K562 (cell line): ENCODE data around the gene ANKLE1. TPM values are rescaled to one million over a fixed set of nuclear protein-coding genes. Genes with fewer than 3 reads are reported as not detected.

ENCODE experiments used
- ADNP ChIP-seq: fragments of 200-800 bp; sonication (Bioruptor generic); IDR thresholded peaks from 2 replicates; pipeline ENCODE4 v1.6.1; 2016; ENCODE audit warnings: missing genetic modification characterization, missing compliant biosample characterization
- ARHGAP35 ChIP-seq: fragments of 450-650 bp; IDR thresholded peaks from 2 replicates; pipeline ENCODE4 v1.6.1; 2018; ENCODE audit not compliant: partially characterized antibody
- DEAF1 ChIP-seq: fragments of 450-650 bp; formaldehyde crosslinking; IDR thresholded peaks from 2 replicates; pipeline ENCODE4 v1.4.0; 2020; ENCODE audit warnings: mild to moderate bottlenecking, moderate library complexity
- GABPA ChIP-seq: fragments of 200-800 bp; sonication (Bioruptor generic); conservative IDR thresholded peaks from 2 replicates; pipeline ENCODE4 v1.6.1; 2016; ENCODE audit warnings: low read depth, missing genetic modification characterization, missing compliant biosample characterization
- HNRNPUL1 ChIP-seq: fragments of 200-400 bp; formaldehyde crosslinking; IDR thresholded peaks from 2 replicates; pipeline ENCODE4 v1.6.1; 2017; ENCODE audit warnings: low read length
- JUND ChIP-seq, 2 experiments: IDR thresholded peaks; 2 replicates in 1 of 2; 3 replicates in 1 of 2; pipeline ENCODE4 v1.6.1; 2011; ENCODE audit warnings: borderline replicate concordance in 2 of 2, low read depth in 2 of 2, low read length in 2 of 2, improper control_type of control experiment in 1 of 2, missing biosample characterization in 1 of 2, missing genetic modification characterization in 1 of 2, missing genetic modification reagents in 1 of 2
- MBD2 ChIP-seq: sonication (generic); IDR thresholded peaks from 2 replicates; pipeline ENCODE4 v1.6.1; 2016; ENCODE audit warnings: low read depth, borderline replicate concordance
- MNT ChIP-seq, 2 experiments: fragments of 450-650 bp; conservative IDR thresholded peaks; 2 replicates each; pipeline ENCODE4 v1.6.1; 2017; ENCODE audit warnings: mild to moderate bottlenecking in 2 of 2, moderate library complexity in 2 of 2
- NR2C1 ChIP-seq, 2 experiments: fragments of 450-650 bp; IDR thresholded peaks; 2 replicates each; pipeline ENCODE4 v1.6.1; 2017; ENCODE audit warnings: mild to moderate bottlenecking in 2 of 2, antibody characterized with exemption in 1 of 2, inconsistent platforms in 1 of 2, missing compliant biosample characterization in 1 of 2, missing genetic modification characterization in 1 of 2
- NUFIP1 ChIP-seq: fragments of 450-650 bp; IDR thresholded peaks from 2 replicates; pipeline ENCODE4 v1.6.1; 2018; ENCODE audit not compliant: partially characterized antibody
- PHF21A ChIP-seq: fragments of 450-650 bp; IDR thresholded peaks from 2 replicates; pipeline ENCODE4 v1.6.1; 2017; ENCODE audit warnings: low read depth, borderline replicate concordance
- PRMT5 ChIP-seq: sonication (generic); formaldehyde crosslinking; IDR thresholded peaks from 2 replicates; pipeline ENCODE4 v1.5.0; 2020; ENCODE audit warnings: missing genetic modification reagents
- PTTG1 ChIP-seq: fragments of 450-650 bp; IDR thresholded peaks from 2 replicates; pipeline ENCODE4 v1.6.1; 2016; ENCODE audit warnings: low read depth, mild to moderate bottlenecking, missing genetic modification characterization, missing compliant biosample characterization
- SAFB ChIP-seq: fragments of 200-400 bp; formaldehyde crosslinking; IDR thresholded peaks from 2 replicates; pipeline ENCODE4 v1.6.1; 2017; ENCODE audit warnings: low read depth, low read length, borderline replicate concordance
- STAT6 ChIP-seq: sonication (generic); formaldehyde crosslinking; IDR thresholded peaks from 2 replicates; pipeline ENCODE4 v1.8.1; 2023; ENCODE audit warnings: mild to moderate bottlenecking, missing genetic modification reagents
- TAF9B ChIP-seq: fragments of 450-650 bp; IDR thresholded peaks from 2 replicates; pipeline ENCODE4 v1.6.1; 2018; ENCODE audit warnings: mild to moderate bottlenecking; ENCODE audit not compliant: partially characterized antibody
- TRIM25 ChIP-seq: fragments of 450-650 bp; IDR thresholded peaks from 2 replicates; pipeline ENCODE4 v1.7.0; 2016; ENCODE audit warnings: borderline replicate concordance
- WHSC1 ChIP-seq: IDR thresholded peaks from one replicate; pipeline ENCODE4 v1.6.1; 2012; ENCODE audit warnings: low read length, control low read depth, inconsistent platforms
- ZBED1 ChIP-seq: IDR thresholded peaks from 2 replicates; pipeline ENCODE4 v1.6.1; 2014
- ZFP36 ChIP-seq: fragments of 150-350 bp; IDR thresholded peaks from 2 replicates; pipeline ENCODE4 v1.6.1; 2018; ENCODE audit warnings: low read length, low read depth; ENCODE audit not compliant: partially characterized antibody
- ZKSCAN8 ChIP-seq: fragments of 200-800 bp; sonication (Bioruptor generic); IDR thresholded peaks from 2 replicates; pipeline ENCODE4 v1.6.1; 2016; ENCODE audit warnings: missing genetic modification characterization, missing compliant biosample characterization
- ZNF311 ChIP-seq: fragments of 250-450 bp; sonication (Bioruptor Pico); IDR thresholded peaks from 2 replicates; pipeline ENCODE4 v1.4.0; 2020; ENCODE audit warnings: mild to moderate bottlenecking, moderate library complexity
- ZNF696 ChIP-seq: fragments of 250-450 bp; sonication (Bioruptor Pico); conservative IDR thresholded peaks from 2 replicates; pipeline ENCODE4 v1.4.0; 2020; ENCODE audit warnings: mild to moderate bottlenecking, moderate library complexity
- polyA plus RNA-seq, 8 experiments: library from polyadenylated mRNA; depleted of rRNA in 4 of 8; stranded (reverse) in 5 of 8; unstranded in 3 of 8; fragments of >200 nt; fragmentation: Nextera tagmentation in 2 of 8; fragmentation: Illumina TruSeq in 1 of 8; extraction: Ambion mirVana in 2 of 8; extraction: Trizol in 1 of 8; gene quantifications; 2 replicates each; pipeline versions ENCODE4 v1.2.1 to v1.2.3, GENCODE V29; 2011 to 2014; ENCODE audit warnings: inconsistent platforms in 1 of 8, missing spikeins in 1 of 8
- total RNA-seq, 7 experiments: library from RNA; depleted of rRNA in 6 of 7; stranded (reverse); fragments of >200 nt in 6 of 7; fragmentation: Illumina TruSeq in 2 of 7; extraction: Trizol in 2 of 7; gene quantifications; 2 replicates each; pipeline versions ENCODE4 v1.2.1 to v1.2.3, GENCODE V29; 2011 to 2021; ENCODE audit warnings: low replicate concordance in 1 of 7

Gene ANKLE1
- total and polyA plus RNA-seq, 9 of the 15 experiments (the other 6 are each of a cell fraction or from before 2014, with no cell fraction given) = 0.63 to 9.2 (median 2.9) TPM

- TF ChIP-seq NUFIP1 (no peak), ADNP (tag) (no peak), NR2C1 (IDR thresholded peaks at IDR 0.05) (peak; percentile 27; the same call in 1 of the 2 replicates), NR2C1 (tag; IDR thresholded peaks at IDR 0.05) (peak; percentile 76), GABPA (tag) (peak; percentile 68), ARHGAP35 (no peak), TAF9B (no peak), ZFP36 (no peak), HNRNPUL1 (no peak), MNT (conservative IDR thresholded peaks at IDR 0.05) (no peak), STAT6 (CRISPR knock-in tag) (no peak), PRMT5 (no peak), ZNF311 (no peak), TRIM25 (no peak), ZKSCAN8 (CRISPR knock-in tag) (no peak), SAFB (no peak), ZNF696 (no peak), DEAF1 (CRISPR knock-in tag) (no peak), JUND (IDR thresholded peaks at IDR 0.05; ENCODE audit: borderline replicate concordance, low read depth, low read length) (peak; percentile 63; the same call in 1 of the 2 replicates), JUND (tag; IDR thresholded peaks at IDR 0.05; ENCODE audit: borderline replicate concordance, low read depth, low read length) (no peak), PTTG1 (tag) (no peak), ZBED1 (no peak), MBD2 (no peak), WHSC1 (no peak), PHF21A (no peak)
These were observed 14.6 kb downstream of the ANKLE1 start (continued) for GRCh38 chr19:17296273-17296672.
